ENCODE data around the gene EML4. TPM values are rescaled to one million over a fixed set of nuclear protein-coding genes. Genes with fewer than 3 reads are reported as not detected.

Gene EML4
- total and polyA plus RNA-seq, 2 of the 13 experiments (the other 11 are each of a cell fraction or from before 2014, with no cell fraction given): 243 to 476 TPM

GRCh38 chr2:42360890-42361727 lies 192.0 kb downstream of the EML4 start, which contains the start of gene COX7A2L (continued):
- no peak; the same call in 1 of the 2 replicates for TF ChIP-seq HBP1 (CRISPR knock-in tag; IDR thresholded peaks at IDR 0.05; ENCODE audit: low read depth)
- TF ChIP-seq PRPF4 (IDR thresholded peaks at IDR 0.05; ENCODE audit: low read depth, low read length, poor library complexity, severe bottlenecking): no peak
- TF ChIP-seq ZFP90 (CRISPR knock-in tag; IDR thresholded peaks at IDR 0.05; ENCODE audit: borderline replicate concordance): peak; percentile 90
- no peak for TF ChIP-seq RARG (CRISPR knock-in tag; IDR thresholded peaks at IDR 0.05; ENCODE audit: low read depth)
- TF ChIP-seq ELK4 (CRISPR knock-in tag; IDR thresholded peaks at IDR 0.05; ENCODE audit: borderline replicate concordance): no peak
- peak; percentile 87 to 94 for TF ChIP-seq POLR2A (IDR thresholded peaks at IDR 0.05; ENCODE audit: insufficient read depth in 1 of 2, low read depth in 2 of 2, low read length in 2 of 2)
- TF ChIP-seq SMARCC2 (IDR thresholded peaks at IDR 0.05): no peak
- TF ChIP-seq HDAC2 (CRISPR knock-in tag; IDR thresholded peaks at IDR 0.05): no peak
- TF ChIP-seq NFE2 (CRISPR knock-in tag; IDR thresholded peaks at IDR 0.05): no peak
- TF ChIP-seq SALL2 (CRISPR knock-in tag; IDR thresholded peaks at IDR 0.05): peak; percentile 96
- TF ChIP-seq ARNTL (CRISPR knock-in tag; IDR thresholded peaks at IDR 0.05): peak; percentile 54
- no peak for TF ChIP-seq IRF1 (CRISPR knock-in tag; IDR thresholded peaks at IDR 0.05; ENCODE audit: low read depth)
- TF ChIP-seq RFX1 (IDR thresholded peaks at IDR 0.05): no peak
- peak; percentile 25 for TF ChIP-seq JARID2 (CRISPR knock-in tag; IDR thresholded peaks at IDR 0.05; ENCODE audit: insufficient replicate concordance)
- no peak; the same call in 1 of the 2 replicates for TF ChIP-seq DPF2 (CRISPR knock-in tag; IDR thresholded peaks at IDR 0.05; ENCODE audit: borderline replicate concordance, low read depth)
- peak; percentile 61 for TF ChIP-seq ATF2 (CRISPR knock-in tag; IDR thresholded peaks at IDR 0.05)
- TF ChIP-seq ZNF264 (CRISPR knock-in tag; IDR thresholded peaks at IDR 0.05): peak; percentile 62; the same call in 1 of the 2 replicates
- TF ChIP-seq ZNF543 (CRISPR knock-in tag; IDR thresholded peaks at IDR 0.05): no peak; the same call in 1 of the 2 replicates
- no peak for TF ChIP-seq HNF4G (IDR thresholded peaks at IDR 0.05; ENCODE audit: borderline replicate concordance, low read depth, low read length)
- peak; percentile 61; the same call in 1 of the 2 replicates for TF ChIP-seq HNF4G (CRISPR knock-in tag; IDR thresholded peaks at IDR 0.05; ENCODE audit: borderline replicate concordance, low read depth)
- TF ChIP-seq RFX5 (IDR thresholded peaks at IDR 0.05; ENCODE audit: low read depth, low read length): no peak; the same call in none of the 2 replicates
- peak; percentile 66; the same call in 1 of the 2 replicates for TF ChIP-seq HOXD1 (CRISPR knock-in tag; IDR thresholded peaks at IDR 0.05)
- peak; percentile 57; the same call in 1 of the 2 replicates for TF ChIP-seq ZNF430 (CRISPR knock-in tag; IDR thresholded peaks at IDR 0.05)
- peak; percentile 87 for TF ChIP-seq POLR2G (IDR thresholded peaks at IDR 0.05; ENCODE audit: low read depth, low read length)
- TF ChIP-seq FOXA1 (IDR thresholded peaks at IDR 0.05): no peak
- no peak for TF ChIP-seq FOXA1 (CRISPR knock-in tag; IDR thresholded peaks at IDR 0.05)
- TF ChIP-seq MLX (CRISPR knock-in tag; IDR thresholded peaks at IDR 0.05): peak; percentile 54; the same call in 1 of the 2 replicates

Measured in HepG2 (cell line).